HFFc6 (cell line): Measurements from ENCODE around the gene LRRC32. TPM values are rescaled to one million over a fixed set of nuclear protein-coding genes. Genes with fewer than 3 reads are reported as not detected.

ENCODE experiments used
- DNase-seq: peaks from one replicate; pipeline ENCODE4 v3.0.0-alpha.2; 2018
- H3K27ac Mint-ChIP-seq: 2 replicates; pipeline ENCODE4 v1.8.0; 2020; ENCODE audit warnings: mild to moderate bottlenecking, mixed read lengths
- H3K27me3 Mint-ChIP-seq: 2 replicates; pipeline ENCODE4 v1.8.0; 2021; ENCODE audit warnings: mild to moderate bottlenecking, moderate library complexity, mixed read lengths; ENCODE audit not compliant: insufficient read depth
- H3K36me3 Mint-ChIP-seq: 2 replicates; pipeline ENCODE4 v1.8.0; 2021; ENCODE audit warnings: low read depth, mixed read lengths
- H3K4me1 Mint-ChIP-seq: 2 replicates; pipeline ENCODE4 v1.8.0; 2020; ENCODE audit warnings: low read depth, mixed read lengths
- H3K4me3 Mint-ChIP-seq: 2 replicates; pipeline ENCODE4 v1.8.0; 2020; ENCODE audit warnings: mild to moderate bottlenecking, moderate library complexity, mixed read lengths
- H3K9me3 Mint-ChIP-seq: 2 replicates; pipeline ENCODE4 v1.8.0; 2020; ENCODE audit warnings: mild to moderate bottlenecking, mixed read lengths
- total RNA-seq, 6 experiments: library from RNA; stranded (reverse); fragmentation: NEBNext Ultra II Directional; extraction: Animal tissue kit (Norgen Biotek cat#: 25700); gene quantifications; 2 replicates in 1 of 6; 3 replicates in 5 of 6; pipeline ENCODE4 v1.2.3, GENCODE V29; 2021
- TF ChIP-seq, protein P1 (sequence below): fragments of 200-600 bp; sonication (generic); IDR thresholded peaks from 2 replicates; pipeline ENCODE4 v1.5.0; 2021; ENCODE audit warnings: antibody characterized with exemption, mild to moderate bottlenecking

The LRRC32 gene
- total RNA-seq, 6 experiments from 2014 or later, result 0.57 to 1.3 (median 1.0) TPM

DNA sequence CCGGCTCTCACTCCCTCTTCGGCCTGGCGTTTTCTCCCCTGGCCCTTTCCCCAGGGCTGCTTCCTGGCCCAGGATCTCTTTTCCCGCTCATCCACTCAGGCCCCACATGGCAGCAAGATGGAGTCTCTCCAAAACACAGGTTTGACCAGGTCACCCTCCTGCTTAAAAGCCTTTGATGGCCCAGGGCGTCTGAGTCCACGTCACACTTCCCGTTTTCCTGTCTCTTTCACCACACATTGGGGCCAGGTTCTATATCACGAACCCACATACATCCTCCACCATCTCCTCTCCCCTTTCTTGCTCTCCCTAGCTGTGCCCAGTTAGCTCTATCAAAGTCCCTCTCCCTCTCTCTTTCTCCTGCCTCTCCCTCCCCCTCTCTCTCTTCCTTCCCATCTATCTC lies 7.8 kb upstream of the LRRC32 start:
- peaks cover 7% of the 10 kb centered on the region; the same call in 1 of the 2 replicates for H3K4me1 Mint-ChIP-seq
- DNase-seq, result no peak
- H3K27me3 Mint-ChIP-seq, result peaks cover 8% of the 10 kb centered on the region
- no peak overlapping the region for H3K27ac Mint-ChIP-seq
- H3K4me3 Mint-ChIP-seq, result no peak overlapping the region
- H3K9me3 Mint-ChIP-seq, result no peaks in the 10 kb centered on the region
- H3K36me3 Mint-ChIP-seq, result no peaks in the 10 kb centered on the region
- TF ChIP-seq, protein P1, sequence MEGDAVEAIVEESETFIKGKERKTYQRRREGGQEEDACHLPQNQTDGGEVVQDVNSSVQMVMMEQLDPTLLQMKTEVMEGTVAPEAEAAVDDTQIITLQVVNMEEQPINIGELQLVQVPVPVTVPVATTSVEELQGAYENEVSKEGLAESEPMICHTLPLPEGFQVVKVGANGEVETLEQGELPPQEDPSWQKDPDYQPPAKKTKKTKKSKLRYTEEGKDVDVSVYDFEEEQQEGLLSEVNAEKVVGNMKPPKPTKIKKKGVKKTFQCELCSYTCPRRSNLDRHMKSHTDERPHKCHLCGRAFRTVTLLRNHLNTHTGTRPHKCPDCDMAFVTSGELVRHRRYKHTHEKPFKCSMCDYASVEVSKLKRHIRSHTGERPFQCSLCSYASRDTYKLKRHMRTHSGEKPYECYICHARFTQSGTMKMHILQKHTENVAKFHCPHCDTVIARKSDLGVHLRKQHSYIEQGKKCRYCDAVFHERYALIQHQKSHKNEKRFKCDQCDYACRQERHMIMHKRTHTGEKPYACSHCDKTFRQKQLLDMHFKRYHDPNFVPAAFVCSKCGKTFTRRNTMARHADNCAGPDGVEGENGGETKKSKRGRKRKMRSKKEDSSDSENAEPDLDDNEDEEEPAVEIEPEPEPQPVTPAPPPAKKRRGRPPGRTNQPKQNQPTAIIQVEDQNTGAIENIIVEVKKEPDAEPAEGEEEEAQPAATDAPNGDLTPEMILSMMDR, result no peak

DNA sequence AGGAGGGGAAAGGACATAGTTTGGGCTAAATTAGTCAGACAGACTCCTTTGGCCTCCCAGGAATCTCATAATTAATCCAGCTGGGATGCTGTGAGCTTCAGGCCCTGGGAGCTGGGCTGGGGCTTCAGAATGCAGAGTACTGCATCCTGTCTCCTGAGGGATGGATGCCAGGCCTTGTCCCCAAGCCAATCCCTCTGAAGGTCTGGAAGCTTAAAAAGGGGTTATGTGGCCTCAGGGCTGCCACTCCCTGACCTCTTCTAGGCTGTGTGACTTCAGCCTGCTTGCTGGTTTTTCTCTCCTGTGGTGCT lies 6.9 kb upstream of the LRRC32 start:
- Mint-ChIP-seq H3K4me1 (peaks cover 12% of the 10 kb centered on the region), H3K9me3 (no peaks in the 10 kb centered on the region), H3K27me3 (peaks cover 8% of the 10 kb centered on the region), H3K4me3 (no peak overlapping the region), H3K36me3 (no peaks in the 10 kb centered on the region), H3K27ac (no peak overlapping the region)
- peak; percentile 4 for DNase-seq
- TF ChIP-seq, protein P1, result no peak

DNA sequence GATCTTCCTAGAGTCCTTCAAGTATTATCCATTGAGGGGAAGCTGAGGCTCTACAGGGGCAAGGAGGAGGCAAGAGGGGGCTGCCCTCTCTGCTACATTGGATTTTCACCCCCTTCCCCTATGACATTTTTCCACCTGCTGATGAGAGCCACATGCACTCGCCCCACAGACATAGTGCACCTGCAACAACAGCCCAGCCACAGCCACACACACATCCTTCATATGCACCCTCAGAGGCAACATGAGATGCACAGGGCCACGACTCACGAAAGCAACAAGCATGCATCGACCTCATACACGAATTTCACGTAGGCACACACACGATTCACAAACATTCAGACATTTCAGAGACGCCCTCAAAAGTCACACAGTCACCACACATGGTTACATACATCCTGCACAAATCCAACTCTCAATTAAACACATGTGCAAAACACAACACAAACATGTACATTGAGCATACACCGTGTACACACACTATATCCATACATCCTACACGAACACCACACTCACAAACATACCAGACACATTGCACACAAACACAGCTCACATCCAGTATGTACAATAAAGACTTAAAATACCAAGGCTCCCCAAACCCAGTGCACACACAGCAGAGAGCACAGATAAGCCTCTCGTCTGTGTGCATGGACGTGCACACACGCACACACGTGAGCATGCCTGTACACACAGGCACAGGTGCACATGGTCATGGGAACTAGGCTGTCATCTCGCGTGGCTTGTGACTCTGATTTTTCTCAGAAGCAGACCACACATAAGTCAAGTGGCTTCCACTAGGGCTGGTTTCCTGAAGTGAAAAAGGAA lies 6.3 kb upstream of the LRRC32 start:
- H3K36me3 Mint-ChIP-seq, result no peaks in the 10 kb centered on the region
- peaks cover 8% of the 10 kb centered on the region for H3K27me3 Mint-ChIP-seq
- H3K4me3 Mint-ChIP-seq, result no peak overlapping the region
- H3K9me3 Mint-ChIP-seq, result no peaks in the 10 kb centered on the region
- H3K27ac Mint-ChIP-seq, result no peak overlapping the region
- H3K4me1 Mint-ChIP-seq, result peaks cover 12% of the 10 kb centered on the region
- DNase-seq, result no peak
- TF ChIP-seq, protein P1, result no peak

DNA sequence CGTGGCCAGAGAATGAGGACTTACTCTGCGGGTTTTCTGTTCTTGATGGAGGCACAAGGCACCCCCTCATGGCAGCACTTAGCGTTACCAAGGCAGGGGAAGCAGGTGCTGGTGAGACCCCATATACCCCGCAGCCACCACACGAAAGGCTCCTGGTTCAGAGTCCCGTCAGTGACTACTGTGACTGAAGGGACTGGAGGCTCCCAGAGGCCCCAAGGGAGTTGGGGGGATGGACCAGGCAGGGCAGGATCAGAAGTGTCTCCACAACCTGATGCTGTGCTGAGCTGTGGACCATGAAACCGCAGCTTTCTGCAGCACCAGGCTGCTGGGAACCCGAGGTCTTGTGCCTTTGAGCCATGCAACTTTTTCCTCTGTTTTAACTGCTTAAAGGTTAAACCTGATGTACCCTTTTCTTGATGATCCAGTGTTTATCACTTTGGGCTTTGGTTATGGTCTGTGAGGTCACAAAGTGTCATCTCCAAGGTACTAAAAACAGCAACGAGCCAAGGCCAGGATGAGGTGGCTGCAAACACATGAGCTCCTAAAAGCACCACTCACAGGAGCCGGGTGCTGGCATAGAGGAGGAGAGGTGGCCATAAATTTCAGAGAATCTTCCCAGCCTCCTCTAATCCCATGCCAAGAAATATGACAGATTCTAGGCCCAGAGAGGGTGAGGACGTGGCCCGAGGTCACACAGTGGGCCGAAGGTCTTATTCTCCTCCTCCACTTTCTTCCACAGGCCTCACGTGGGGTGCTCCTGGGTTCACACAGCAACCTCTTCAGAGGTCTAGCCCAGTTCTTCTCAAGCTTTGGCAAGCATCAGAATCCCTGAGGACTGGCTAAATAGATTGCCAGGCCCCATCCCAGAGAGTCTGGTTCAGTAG lies 4.2 kb upstream of the LRRC32 start:
- H3K4me3 Mint-ChIP-seq, result no peak overlapping the region
- peaks cover 8% of the 10 kb centered on the region for H3K27me3 Mint-ChIP-seq
- H3K4me1 Mint-ChIP-seq, result peaks cover 16% of the 10 kb centered on the region
- no peaks in the 10 kb centered on the region for H3K36me3 Mint-ChIP-seq
- no peaks in the 10 kb centered on the region for H3K9me3 Mint-ChIP-seq
- no peak overlapping the region for H3K27ac Mint-ChIP-seq
- TF ChIP-seq, protein P1, result peak; percentile 24
- DNase-seq, result no peak

DNA sequence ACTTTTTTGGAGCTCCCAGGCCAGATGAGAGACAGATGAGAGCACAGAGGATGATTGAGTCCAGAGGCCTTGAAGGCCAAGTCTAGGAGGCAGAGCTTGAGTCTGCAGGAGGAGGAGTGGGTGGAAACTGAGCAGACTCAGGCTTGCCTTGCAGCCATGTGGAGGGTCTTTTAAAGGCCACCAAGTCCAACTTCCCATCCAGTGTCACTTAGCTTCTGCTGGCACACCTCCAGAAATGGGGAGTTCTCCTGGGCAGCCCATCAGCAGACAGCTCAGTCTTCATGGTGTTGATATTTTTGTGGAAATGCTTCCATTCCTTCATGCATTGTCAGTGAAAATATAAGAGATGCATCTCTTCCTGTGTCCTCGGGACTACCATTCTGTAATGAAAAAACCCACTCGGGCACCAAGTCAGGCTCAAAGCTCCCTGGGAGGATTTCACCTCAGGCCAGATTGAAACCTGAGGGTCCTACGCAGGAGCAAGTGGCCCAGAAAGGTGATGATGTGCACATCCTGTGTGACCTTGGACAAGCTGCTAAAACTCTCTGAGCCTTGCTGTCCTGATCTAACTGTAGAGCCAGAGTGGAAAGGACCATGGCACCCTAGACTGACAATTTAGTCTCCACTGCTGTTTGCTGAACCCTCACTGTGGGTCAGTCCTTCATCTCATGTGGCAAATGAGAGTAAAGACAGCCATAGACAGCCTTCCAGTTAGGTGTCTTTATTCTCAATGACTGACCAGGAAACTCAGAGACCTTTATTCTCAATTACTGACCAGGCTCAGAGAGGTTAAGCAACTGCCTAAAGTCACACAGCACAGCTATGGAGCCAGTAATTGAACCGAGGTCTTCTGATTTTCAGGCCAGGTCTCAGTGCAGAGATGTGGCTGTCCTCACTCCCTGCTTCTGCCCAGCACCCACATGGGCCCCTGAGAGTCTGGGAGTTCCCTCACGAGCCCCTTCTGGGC lies 2.9 kb upstream of the LRRC32 start:
- Mint-ChIP-seq H3K36me3 (no peaks in the 10 kb centered on the region), H3K27ac (no peak overlapping the region), H3K4me3 (no peak overlapping the region), H3K9me3 (no peaks in the 10 kb centered on the region), H3K4me1 (peaks cover 21% of the 10 kb centered on the region), H3K27me3 (peaks cover 9% of the 10 kb centered on the region)
- no peak for DNase-seq
- TF ChIP-seq, protein P1, result no peak
